Smooth muscle cell (in vitro differentiated cells): ENCODE data around the gene DENND4B. TPM values are rescaled to one million over a fixed set of nuclear protein-coding genes. Genes with fewer than 3 reads are reported as not detected.
A peak's percentile ranks its signal among the peaks of the same experiment; 100 is the strongest.

Source experiments
- DNase-seq: peaks from one replicate; lab custom pipeline; 2025; ENCODE audit not compliant: unreplicated experiment; lab: John Stamatoyannopoulos, UW
- H2AFZ ChIP-seq: fragments of 200-600 bp; sonication (generic); 2 replicates; pipeline ENCODE4 v1.6.0; 2016; ENCODE audit warnings: antibody characterized with exemption, low read depth, mild to moderate bottlenecking
- H3F3A ChIP-seq: fragments of 200-600 bp; sonication (generic); 2 replicates; pipeline ENCODE4 v1.6.0; 2017; ENCODE audit warnings: antibody characterized with exemption, low read depth
- H3K27ac ChIP-seq: fragments of 200-600 bp; sonication (generic); 2 replicates; pipeline ENCODE4 v1.5.1; 2016; ENCODE audit warnings: low read depth, mild to moderate bottlenecking
- H3K27me3 ChIP-seq: fragments of 200-600 bp; sonication (generic); 2 replicates; pipeline ENCODE4 v1.6.1; 2016; ENCODE audit warnings: low read depth, mild to moderate bottlenecking
- H3K36me3 ChIP-seq: fragments of 200-600 bp; sonication (generic); 2 replicates; pipeline ENCODE4 v1.5.1; 2016; ENCODE audit warnings: low read depth
- H3K4me1 ChIP-seq: fragments of 200-600 bp; sonication (generic); 2 replicates; pipeline ENCODE4 v1.5.1; 2016; ENCODE audit warnings: low read depth
- H3K4me2 ChIP-seq: fragments of 200-600 bp; sonication (generic); 2 replicates; pipeline ENCODE4 v1.6.0; 2016; ENCODE audit warnings: mild to moderate bottlenecking
- H3K4me3 ChIP-seq: fragments of 200-600 bp; sonication (generic); 2 replicates; pipeline ENCODE4 v1.5.1; 2016; ENCODE audit warnings: mild to moderate bottlenecking
- H3K79me2 ChIP-seq: fragments of 200-600 bp; sonication (generic); 2 replicates; pipeline ENCODE4 v1.6.0; 2016; ENCODE audit warnings: low read depth, mild to moderate bottlenecking
- H3K9ac ChIP-seq: fragments of 200-600 bp; sonication (generic); 2 replicates; pipeline ENCODE4 v1.6.0; 2016; ENCODE audit warnings: low read depth
- H3K9me3 ChIP-seq: fragments of 200-600 bp; sonication (generic); replicated peaks from 2 replicates; pipeline ENCODE4 v1.5.1; 2016; ENCODE audit warnings: low read depth
- H4K20me1 ChIP-seq: fragments of 200-600 bp; sonication (generic); 2 replicates; pipeline ENCODE4 v1.6.0; 2016; ENCODE audit warnings: low read depth
- CTCF ChIP-seq: fragments of 200-600 bp; sonication (generic); IDR thresholded peaks from 2 replicates; pipeline ENCODE4 v1.5.1; 2017; ENCODE audit warnings: borderline replicate concordance, mild to moderate bottlenecking, antibody characterized with exemption; ENCODE audit not compliant: insufficient read depth, poor library complexity, severe bottlenecking
- WGBS: methylation state at CpG from one replicate; pipeline ENCODE4 v1.1.7; 2016; ENCODE audit warnings: low lambda C conversion rate; 5-methylcytosine and 5-hydroxymethylcytosine counted together
- polyA plus RNA-seq: library from polyadenylated mRNA; unstranded; fragments of >200 nt; fragmentation: Nextera tagmentation; extraction: Ambion mirVana; gene quantifications from 2 replicates; pipeline ENCODE4 v1.2.1, GENCODE V29; 2016
- total RNA-seq: library from RNA; depleted of rRNA; stranded (reverse); fragments of >200 nt; gene quantifications from 2 replicates; pipeline ENCODE4 v1.2.3, GENCODE V29; 2014

Gene DENND4B
- total and polyA plus RNA-seq, 2 experiments from 2014 or later, result 9.7 to 16.3 TPM

- Histone ChIP-seq H3K27ac (no peak overlapping the region), H3K4me1 (peaks cover 17% of the 10 kb centered on the region), H3F3A (no peaks in the 10 kb centered on the region), H3K4me3 (peak overlapping the region; percentile 86), H4K20me1 (peaks cover 60% of the 10 kb centered on the region), H3K4me2 (peak overlapping the region; percentile 93), H3K36me3 (no peaks in the 10 kb centered on the region), H3K9ac (peak overlapping the region; percentile 95), H2AFZ (no peak overlapping the region), H3K9me3 (no peaks in the 10 kb centered on the region), H3K27me3 (no peaks in the 10 kb centered on the region), H3K79me2 (peaks cover 64% of the 10 kb centered on the region)
- 49% methylated on average over 3 of the region's 3 CpGs for WGBS
- no peak for DNase-seq
- no peak for TF ChIP-seq CTCF
Observed at GRCh38 chr1:153921080-153921802, 25.3 kb downstream of the DENND4B start.

GRCh38 chr1:153919876-153920852, 26.4 kb downstream of the DENND4B start:
- no peak overlapping the region for H2AFZ ChIP-seq
- no peaks in the 10 kb centered on the region for H3K27me3 ChIP-seq
- no peak overlapping the region for H3K9ac ChIP-seq
- no peak overlapping the region for H3K27ac ChIP-seq
- WGBS, result 49% methylated on average over 4 of the region's 4 CpGs
- no peak for TF ChIP-seq CTCF
- H3K4me3 ChIP-seq, result no peak overlapping the region
- peaks cover 71% of the 10 kb centered on the region for H4K20me1 ChIP-seq
- peaks cover 75% of the 10 kb centered on the region for H3K79me2 ChIP-seq
- no peaks in the 10 kb centered on the region for H3F3A ChIP-seq
- no peak for DNase-seq
- no peaks in the 10 kb centered on the region for H3K36me3 ChIP-seq
- peak overlapping the region; percentile 93 for H3K4me2 ChIP-seq
- peaks cover 17% of the 10 kb centered on the region for H3K4me1 ChIP-seq
- H3K9me3 ChIP-seq, result no peaks in the 10 kb centered on the region

- Histone ChIP-seq H3K9ac (no peak overlapping the region), H3K79me2 (peaks cover 100% of the 10 kb centered on the region), H3K4me3 (no peak overlapping the region), H3K4me1 (peaks cover 14% of the 10 kb centered on the region), H3K27ac (no peak overlapping the region), H2AFZ (no peak overlapping the region), H3K4me2 (no peak overlapping the region), H3F3A (no peaks in the 10 kb centered on the region), H3K27me3 (no peaks in the 10 kb centered on the region), H4K20me1 (peaks cover 100% of the 10 kb centered on the region), H3K9me3 (no peaks in the 10 kb centered on the region), H3K36me3 (no peaks in the 10 kb centered on the region)
- DNase-seq, result no peak
- TF ChIP-seq CTCF, result no peak
- WGBS, result 95% methylated on average over 4 of the region's 4 CpGs
Observed at GRCh38 chr1:153916297-153916696, 30.2 kb downstream of the DENND4B start.
